ENCODE data around the gene BCL11A. TPM values are rescaled to one million over a fixed set of nuclear protein-coding genes. Genes with fewer than 3 reads are reported as not detected.

Gene BCL11A
- total and polyA plus RNA-seq, 5 donors from 2014 or later = 0.17 to 2.0 (median 0.30) TPM; not detected in 1

DNA sequence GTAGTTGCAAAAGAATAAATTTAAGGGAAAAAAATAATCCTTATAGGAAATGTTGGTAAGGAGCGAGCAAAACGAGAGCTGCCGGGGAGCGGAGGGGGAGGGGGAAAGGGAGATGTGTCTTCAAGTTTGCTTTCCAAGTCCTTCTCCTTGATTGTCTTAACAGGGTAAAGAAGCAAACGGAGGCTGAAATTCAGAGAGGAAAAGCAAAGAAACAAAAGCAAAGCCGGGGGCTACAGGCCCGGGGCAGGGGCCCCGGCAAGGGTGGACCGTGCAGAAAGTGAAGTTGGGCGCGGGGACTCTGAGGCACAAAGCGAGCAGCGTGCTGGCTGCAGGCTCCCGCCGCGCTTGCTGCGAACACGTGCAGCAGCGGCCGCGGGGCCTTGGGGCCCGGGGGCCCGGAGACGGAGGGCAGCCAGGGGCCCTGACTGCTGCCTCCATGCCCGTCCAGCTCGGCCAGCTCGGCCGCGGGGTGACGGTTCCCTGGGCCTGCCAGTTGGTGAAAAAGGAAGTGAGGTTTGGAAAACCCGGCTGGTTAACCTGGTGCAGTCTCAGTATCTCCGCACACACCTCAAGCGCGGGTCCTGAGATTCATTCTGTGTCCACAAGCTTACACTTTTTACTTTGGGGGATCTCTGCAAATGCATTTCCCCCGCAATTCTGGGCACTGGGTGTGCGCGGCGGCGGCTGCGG is 4.1 kb downstream of the BCL11A start:
- no peaks in the 10 kb centered on the region for H3K9me3 ChIP-seq (ENCODE audit: control insufficient read depth in 2 of 2, low read length in 2 of 2)
- ATAC-seq (ENCODE audit: low read depth in 2 of 2) = no peak
- H3K4me1 ChIP-seq (ENCODE audit: control insufficient read depth, insufficient read depth, low read length, poor library complexity, severe bottlenecking) = peaks cover 51% of the 10 kb centered on the region
- H3K36me3 ChIP-seq (ENCODE audit: control insufficient read depth, insufficient read depth, low read length) = no peaks in the 10 kb centered on the region
- Mint-ChIP-seq H3K4me3 (peak overlapping the region; percentile 83 to 89 (median 86)), H3K27me3 (peaks cover 65% of the 10 kb centered on the region), H3K4me1 (peaks cover 6 to 37% (median 11%) of the 10 kb centered on the region in 4 donors), H3K9me3 (peaks cover 0 to 7% (median 0%) of the 10 kb centered on the region in 7 donors), H3K36me3 (no peaks in the 10 kb centered on the region), H3K27ac (no peak overlapping the region)
- H3K4me3 ChIP-seq (ENCODE audit: low read depth, low read length) = no peak overlapping the region
- no peak for DNase-seq
- H3K27me3 ChIP-seq (ENCODE audit: control insufficient read depth, insufficient read depth, low read length) = peaks cover 36% of the 10 kb centered on the region
- H3K27ac ChIP-seq (ENCODE audit: insufficient read depth, low read length, poor library complexity, severe bottlenecking) = no peak overlapping the region

DNA sequence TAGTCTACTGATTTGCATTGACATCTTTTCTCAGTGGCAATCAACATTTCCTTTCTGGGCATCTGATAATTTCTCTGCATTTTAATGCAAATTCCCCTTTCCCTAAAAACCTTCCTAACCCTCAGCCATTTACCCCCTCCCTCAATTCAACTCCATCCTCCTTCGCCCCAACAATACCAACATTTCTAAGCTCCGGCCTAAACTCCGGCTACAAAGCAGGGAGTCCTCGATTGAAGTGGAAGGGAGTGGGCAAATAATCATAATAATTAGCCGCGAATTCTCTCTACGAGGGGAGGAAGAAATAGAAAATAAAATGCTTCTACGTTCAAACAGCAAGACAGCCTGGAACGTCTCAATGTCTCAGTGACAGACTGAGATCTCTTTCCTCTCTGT is 4.6 kb downstream of the BCL11A start:
- Histone ChIP-seq H3K27ac (ENCODE audit: insufficient read depth, low read length, poor library complexity, severe bottlenecking) (no peak overlapping the region), H3K4me3 (ENCODE audit: low read depth, low read length) (no peak overlapping the region), H3K27me3 (ENCODE audit: control insufficient read depth, insufficient read depth, low read length) (peaks cover 41% of the 10 kb centered on the region), H3K36me3 (ENCODE audit: control insufficient read depth, insufficient read depth, low read length) (no peaks in the 10 kb centered on the region), H3K9me3 (ENCODE audit: control insufficient read depth in 2 of 2, low read length in 2 of 2) (no peaks in the 10 kb centered on the region), H3K4me1 (ENCODE audit: control insufficient read depth, insufficient read depth, low read length, poor library complexity, severe bottlenecking) (peaks cover 46% of the 10 kb centered on the region)
- H3K9me3 Mint-ChIP-seq = peaks cover 0 to 7% (median 0%) of the 10 kb centered on the region in 7 donors
- H3K36me3 Mint-ChIP-seq = no peaks in the 10 kb centered on the region
- ATAC-seq (ENCODE audit: low read depth in 2 of 2) (no peak), DNase-seq (no peak)
- H3K4me3 Mint-ChIP-seq = peak overlapping the region; percentile 82 to 86 (median 84)
- peaks cover 6 to 37% (median 11%) of the 10 kb centered on the region in 4 donors for H3K4me1 Mint-ChIP-seq
- H3K27ac Mint-ChIP-seq = peak overlapping the region in 1 of 3 donors; percentile 53
- H3K27me3 Mint-ChIP-seq = peaks cover 68% of the 10 kb centered on the region

DNA sequence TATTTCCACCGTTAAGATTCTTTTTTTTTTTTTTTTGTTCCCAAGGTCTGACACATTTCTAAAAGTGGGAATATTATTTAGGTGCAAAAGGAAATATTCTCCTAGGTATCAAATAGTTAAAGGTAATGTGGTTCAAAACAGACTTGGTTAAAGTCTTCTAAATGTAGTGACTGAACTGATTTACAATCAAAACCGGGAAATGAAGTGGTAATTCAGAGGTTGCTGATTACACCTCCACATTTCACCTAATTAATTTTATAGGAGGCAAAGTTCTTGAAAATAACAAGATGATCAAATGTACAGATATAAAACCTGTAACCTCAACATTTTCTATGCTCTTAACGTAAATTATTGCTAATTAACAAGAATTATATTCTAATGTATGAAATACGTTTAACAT is 5.1 kb downstream of the BCL11A start:
- Histone ChIP-seq H3K4me3 (ENCODE audit: low read depth, low read length) (no peak overlapping the region), H3K27me3 (ENCODE audit: control insufficient read depth, insufficient read depth, low read length) (peaks cover 41% of the 10 kb centered on the region), H3K36me3 (ENCODE audit: control insufficient read depth, insufficient read depth, low read length) (no peaks in the 10 kb centered on the region), H3K27ac (ENCODE audit: insufficient read depth, low read length, poor library complexity, severe bottlenecking) (no peak overlapping the region), H3K9me3 (ENCODE audit: control insufficient read depth in 2 of 2, low read length in 2 of 2) (no peaks in the 10 kb centered on the region), H3K4me1 (ENCODE audit: control insufficient read depth, insufficient read depth, low read length, poor library complexity, severe bottlenecking) (peaks cover 41% of the 10 kb centered on the region)
- H3K36me3 Mint-ChIP-seq = no peaks in the 10 kb centered on the region
- H3K27me3 Mint-ChIP-seq = peaks cover 71% of the 10 kb centered on the region
- DNase-seq = no peak
- no peak overlapping the region for H3K27ac Mint-ChIP-seq
- no peak for ATAC-seq (ENCODE audit: low read depth in 2 of 2)
- H3K4me1 Mint-ChIP-seq = peaks cover 6 to 35% (median 11%) of the 10 kb centered on the region in 4 donors
- peaks cover 0 to 7% (median 0%) of the 10 kb centered on the region in 7 donors for H3K9me3 Mint-ChIP-seq
- H3K4me3 Mint-ChIP-seq = peak overlapping the region; percentile 82 to 86 (median 84)

DNA sequence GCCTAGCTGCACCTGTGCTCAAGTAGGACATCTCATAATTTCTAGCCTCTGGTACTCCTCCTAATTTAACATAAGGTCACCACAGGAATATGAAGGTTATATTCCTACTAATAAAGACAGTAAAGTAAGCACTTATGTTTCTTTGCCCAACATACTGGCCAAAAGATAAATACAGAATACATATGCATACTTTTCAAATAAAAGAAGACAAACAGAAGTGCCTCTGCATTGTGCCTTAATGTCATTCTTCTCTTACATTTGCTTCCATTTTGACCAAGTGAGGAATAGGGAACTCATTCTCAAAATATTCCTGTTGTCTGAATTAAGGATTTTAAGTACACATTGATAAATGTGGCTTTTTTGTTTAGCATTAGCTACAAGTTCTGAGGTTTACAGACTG is 5.6 kb downstream of the BCL11A start:
- H3K36me3 Mint-ChIP-seq = no peaks in the 10 kb centered on the region
- no peak overlapping the region for H3K4me3 ChIP-seq (ENCODE audit: low read depth, low read length)
- H3K4me1 Mint-ChIP-seq = peaks cover 6 to 33% (median 11%) of the 10 kb centered on the region in 4 donors
- H3K36me3 ChIP-seq (ENCODE audit: control insufficient read depth, insufficient read depth, low read length) = no peaks in the 10 kb centered on the region
- H3K27ac Mint-ChIP-seq = no peak overlapping the region
- peaks cover 41% of the 10 kb centered on the region for H3K27me3 ChIP-seq (ENCODE audit: control insufficient read depth, insufficient read depth, low read length)
- no peak for DNase-seq
- H3K27me3 Mint-ChIP-seq = peaks cover 74% of the 10 kb centered on the region
- H3K9me3 Mint-ChIP-seq = peaks cover 0 to 7% (median 0%) of the 10 kb centered on the region in 7 donors
- H3K4me1 ChIP-seq (ENCODE audit: control insufficient read depth, insufficient read depth, low read length, poor library complexity, severe bottlenecking) = peaks cover 36% of the 10 kb centered on the region
- H3K4me3 Mint-ChIP-seq = peak overlapping the region in 2 of 4 donors; percentile 12 to 85
- no peaks in the 10 kb centered on the region for H3K9me3 ChIP-seq (ENCODE audit: control insufficient read depth in 2 of 2, low read length in 2 of 2)
- no peak overlapping the region for H3K27ac ChIP-seq (ENCODE audit: insufficient read depth, low read length, poor library complexity, severe bottlenecking)
- ATAC-seq (ENCODE audit: low read depth in 2 of 2) = no peak

DNA sequence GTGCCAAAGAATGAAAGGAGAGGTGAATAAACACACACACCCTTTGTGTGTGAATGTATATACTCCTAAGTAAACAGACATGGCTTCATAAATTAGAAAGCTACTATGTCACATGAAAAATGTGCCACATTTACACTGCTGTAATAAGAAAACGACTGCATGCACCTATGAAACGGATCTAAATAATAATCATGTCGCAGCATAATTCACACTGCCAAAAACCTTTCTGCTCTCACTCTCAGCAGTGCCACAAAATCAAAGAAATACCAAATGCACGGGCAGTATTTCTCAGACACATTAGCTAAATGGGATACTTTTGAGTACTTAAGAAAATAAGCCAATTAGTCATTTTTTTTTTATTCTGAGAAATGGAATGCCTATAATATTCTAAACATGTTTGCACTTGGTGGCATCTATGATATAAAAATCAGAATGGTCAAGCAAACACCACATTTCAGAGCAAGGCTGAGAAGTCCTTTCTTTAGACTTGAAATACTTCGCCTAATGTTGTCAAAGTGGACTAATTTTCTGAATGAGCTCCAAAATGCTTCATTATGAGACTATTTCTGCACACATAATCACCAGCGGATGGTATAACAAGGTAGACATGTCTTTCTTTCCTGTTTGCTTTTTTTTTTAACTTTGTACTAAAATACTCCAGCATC is 6.6 kb downstream of the BCL11A start:
- no peak for DNase-seq
- Mint-ChIP-seq H3K4me3 (peak overlapping the region in 1 of 4 donors; percentile 34), H3K4me1 (peaks cover 6 to 26% (median 11%) of the 10 kb centered on the region in 4 donors), H3K27me3 (peaks cover 75% of the 10 kb centered on the region), H3K27ac (no peak overlapping the region), H3K36me3 (no peaks in the 10 kb centered on the region), H3K9me3 (peaks cover 0 to 7% (median 0%) of the 10 kb centered on the region in 7 donors)
- H3K27ac ChIP-seq (ENCODE audit: insufficient read depth, low read length, poor library complexity, severe bottlenecking) = no peak overlapping the region
- H3K4me1 ChIP-seq (ENCODE audit: control insufficient read depth, insufficient read depth, low read length, poor library complexity, severe bottlenecking) = peaks cover 27% of the 10 kb centered on the region
- H3K36me3 ChIP-seq (ENCODE audit: control insufficient read depth, insufficient read depth, low read length) = no peaks in the 10 kb centered on the region
- no peak for ATAC-seq (ENCODE audit: low read depth in 2 of 2)
- no peak overlapping the region for H3K4me3 ChIP-seq (ENCODE audit: low read depth, low read length)
- peaks cover 41% of the 10 kb centered on the region for H3K27me3 ChIP-seq (ENCODE audit: control insufficient read depth, insufficient read depth, low read length)
- H3K9me3 ChIP-seq (ENCODE audit: control insufficient read depth in 2 of 2, low read length in 2 of 2) = no peaks in the 10 kb centered on the region

DNA sequence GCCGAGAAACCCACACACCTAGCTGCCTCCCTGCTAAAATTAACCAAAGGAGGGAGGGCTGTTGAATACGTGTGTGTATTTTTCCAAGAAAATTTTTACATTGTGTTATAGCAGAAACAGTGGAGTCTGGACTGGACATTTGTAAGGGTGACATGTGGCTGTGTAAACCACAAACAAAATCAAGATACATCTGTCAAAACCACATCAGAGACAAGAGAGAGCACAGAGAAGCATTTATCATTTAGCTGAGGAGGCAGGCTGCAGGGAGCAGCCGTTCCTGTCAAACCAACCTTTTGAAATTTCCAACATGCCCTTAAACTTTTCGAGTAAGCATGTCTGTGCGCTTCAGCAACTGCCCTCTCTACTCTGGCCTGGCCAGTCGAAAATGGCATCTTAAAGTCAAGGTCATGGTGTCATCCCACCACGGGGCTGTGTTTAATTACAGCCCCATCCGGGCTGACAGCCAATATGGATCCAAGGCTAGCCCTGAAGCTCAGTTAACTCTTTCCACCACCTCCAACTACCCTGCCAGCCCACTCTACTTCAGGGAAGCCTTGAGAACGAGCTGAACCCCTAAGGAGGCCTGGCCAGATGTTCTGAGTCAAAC is 8.4 kb downstream of the BCL11A start:
- H3K27ac ChIP-seq (ENCODE audit: insufficient read depth, low read length, poor library complexity, severe bottlenecking) = no peak overlapping the region

DNA sequence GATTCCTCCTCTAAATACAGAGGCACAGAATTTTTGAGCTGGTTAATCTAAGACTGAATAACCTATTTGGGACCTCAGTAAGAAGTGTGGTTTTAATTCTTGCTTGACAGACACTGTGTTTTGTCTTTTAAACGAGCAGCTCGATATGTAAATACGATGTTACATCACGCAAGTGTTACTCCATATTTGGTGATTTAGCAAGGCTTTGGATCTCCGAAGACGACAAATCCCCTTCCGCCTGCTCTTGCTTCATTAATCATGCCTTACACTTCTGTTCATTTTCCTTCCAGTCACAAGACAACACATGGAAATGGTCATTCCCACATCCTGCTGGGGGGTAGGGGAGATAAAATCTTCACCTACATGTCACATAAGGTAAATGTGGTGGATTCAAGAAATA is 9.4 kb downstream of the BCL11A start:
- no peak overlapping the region for H3K27ac ChIP-seq (ENCODE audit: insufficient read depth, low read length, poor library complexity, severe bottlenecking)

More for the DNA sequence above, 8.4 kb downstream of the BCL11A start:
- Histone ChIP-seq H3K4me3 (ENCODE audit: low read depth, low read length) (no peak overlapping the region), H3K9me3 (ENCODE audit: control insufficient read depth in 2 of 2, low read length in 2 of 2) (no peaks in the 10 kb centered on the region), H3K4me1 (ENCODE audit: control insufficient read depth, insufficient read depth, low read length, poor library complexity, severe bottlenecking) (peaks cover 10% of the 10 kb centered on the region), H3K36me3 (ENCODE audit: control insufficient read depth, insufficient read depth, low read length) (no peaks in the 10 kb centered on the region), H3K27me3 (ENCODE audit: control insufficient read depth, insufficient read depth, low read length) (peaks cover 52% of the 10 kb centered on the region)
- H3K4me3 Mint-ChIP-seq = no peak overlapping the region
- H3K27ac Mint-ChIP-seq = no peak overlapping the region
- H3K9me3 Mint-ChIP-seq = peaks cover 0 to 6% (median 0%) of the 10 kb centered on the region in 7 donors
- DNase-seq = no peak
- H3K36me3 Mint-ChIP-seq = no peaks in the 10 kb centered on the region
- no peak for ATAC-seq (ENCODE audit: low read depth in 2 of 2)
- H3K4me1 Mint-ChIP-seq = peaks cover 6 to 13% (median 9%) of the 10 kb centered on the region in 4 donors
- peaks cover 66% of the 10 kb centered on the region for H3K27me3 Mint-ChIP-seq

More for the DNA sequence above, 9.4 kb downstream of the BCL11A start:
- no peaks in the 10 kb centered on the region for H3K9me3 ChIP-seq (ENCODE audit: control insufficient read depth in 2 of 2, low read length in 2 of 2)
- H3K27me3 Mint-ChIP-seq = peaks cover 56% of the 10 kb centered on the region
- no peak overlapping the region for H3K4me3 Mint-ChIP-seq
- H3K4me3 ChIP-seq (ENCODE audit: low read depth, low read length) = no peak overlapping the region
- peaks cover 0 to 2% (median 0%) of the 10 kb centered on the region in 7 donors for H3K9me3 Mint-ChIP-seq
- peaks cover 54% of the 10 kb centered on the region for H3K27me3 ChIP-seq (ENCODE audit: control insufficient read depth, insufficient read depth, low read length)
- no peak for DNase-seq
- H3K27ac Mint-ChIP-seq = no peak overlapping the region
- H3K36me3 ChIP-seq (ENCODE audit: control insufficient read depth, insufficient read depth, low read length) = no peaks in the 10 kb centered on the region
- H3K4me1 ChIP-seq (ENCODE audit: control insufficient read depth, insufficient read depth, low read length, poor library complexity, severe bottlenecking) = peaks cover under 1% of the 10 kb centered on the region
- H3K4me1 Mint-ChIP-seq = peaks cover 4 to 6% (median 6%) of the 10 kb centered on the region in 4 donors
- ATAC-seq (ENCODE audit: low read depth in 2 of 2) = no peak
- H3K36me3 Mint-ChIP-seq = no peaks in the 10 kb centered on the region

All from CD4-positive, CD25-positive, alpha-beta regulatory T cell (primary cell).